Smooth muscle cell (in vitro differentiated cells): Measurements from ENCODE around the gene HLA-DMB. TPM values are rescaled to one million over a fixed set of nuclear protein-coding genes. Genes with fewer than 3 reads are reported as not detected.
A peak's percentile ranks its signal among the peaks of the same experiment; 100 is the strongest.

Source experiments
- DNase-seq: peaks from one replicate; lab custom pipeline; 2025; ENCODE audit not compliant: unreplicated experiment; lab: John Stamatoyannopoulos, UW
- H2AFZ ChIP-seq: fragments of 200-600 bp; sonication (generic); 2 replicates; pipeline ENCODE4 v1.6.0; 2016; ENCODE audit warnings: antibody characterized with exemption, low read depth, mild to moderate bottlenecking
- H3F3A ChIP-seq: fragments of 200-600 bp; sonication (generic); 2 replicates; pipeline ENCODE4 v1.6.0; 2017; ENCODE audit warnings: antibody characterized with exemption, low read depth
- H3K27ac ChIP-seq: fragments of 200-600 bp; sonication (generic); 2 replicates; pipeline ENCODE4 v1.5.1; 2016; ENCODE audit warnings: low read depth, mild to moderate bottlenecking
- H3K27me3 ChIP-seq: fragments of 200-600 bp; sonication (generic); 2 replicates; pipeline ENCODE4 v1.6.1; 2016; ENCODE audit warnings: low read depth, mild to moderate bottlenecking
- H3K36me3 ChIP-seq: fragments of 200-600 bp; sonication (generic); 2 replicates; pipeline ENCODE4 v1.5.1; 2016; ENCODE audit warnings: low read depth
- H3K4me1 ChIP-seq: fragments of 200-600 bp; sonication (generic); 2 replicates; pipeline ENCODE4 v1.5.1; 2016; ENCODE audit warnings: low read depth
- H3K4me2 ChIP-seq: fragments of 200-600 bp; sonication (generic); 2 replicates; pipeline ENCODE4 v1.6.0; 2016; ENCODE audit warnings: mild to moderate bottlenecking
- H3K4me3 ChIP-seq: fragments of 200-600 bp; sonication (generic); 2 replicates; pipeline ENCODE4 v1.5.1; 2016; ENCODE audit warnings: mild to moderate bottlenecking
- H3K79me2 ChIP-seq: fragments of 200-600 bp; sonication (generic); 2 replicates; pipeline ENCODE4 v1.6.0; 2016; ENCODE audit warnings: low read depth, mild to moderate bottlenecking
- H3K9ac ChIP-seq: fragments of 200-600 bp; sonication (generic); 2 replicates; pipeline ENCODE4 v1.6.0; 2016; ENCODE audit warnings: low read depth
- H3K9me3 ChIP-seq: fragments of 200-600 bp; sonication (generic); replicated peaks from 2 replicates; pipeline ENCODE4 v1.5.1; 2016; ENCODE audit warnings: low read depth
- H4K20me1 ChIP-seq: fragments of 200-600 bp; sonication (generic); 2 replicates; pipeline ENCODE4 v1.6.0; 2016; ENCODE audit warnings: low read depth
- WGBS: methylation state at CpG from one replicate; pipeline ENCODE4 v1.1.7; 2016; ENCODE audit warnings: low lambda C conversion rate; 5-methylcytosine and 5-hydroxymethylcytosine counted together
- polyA plus RNA-seq: library from polyadenylated mRNA; unstranded; fragments of >200 nt; fragmentation: Nextera tagmentation; extraction: Ambion mirVana; gene quantifications from 2 replicates; pipeline ENCODE4 v1.2.1, GENCODE V29; 2016
- total RNA-seq: library from RNA; depleted of rRNA; stranded (reverse); fragments of >200 nt; gene quantifications from 2 replicates; pipeline ENCODE4 v1.2.3, GENCODE V29; 2014
- TF ChIP-seq, protein P1 (sequence below): fragments of 200-600 bp; sonication (generic); IDR thresholded peaks from 2 replicates; pipeline ENCODE4 v1.5.1; 2017; ENCODE audit warnings: borderline replicate concordance, mild to moderate bottlenecking, antibody characterized with exemption; ENCODE audit not compliant: insufficient read depth, poor library complexity, severe bottlenecking

The HLA-DMB gene
- total and polyA plus RNA-seq, 2 experiments from 2014 or later, result not detected

DNA sequence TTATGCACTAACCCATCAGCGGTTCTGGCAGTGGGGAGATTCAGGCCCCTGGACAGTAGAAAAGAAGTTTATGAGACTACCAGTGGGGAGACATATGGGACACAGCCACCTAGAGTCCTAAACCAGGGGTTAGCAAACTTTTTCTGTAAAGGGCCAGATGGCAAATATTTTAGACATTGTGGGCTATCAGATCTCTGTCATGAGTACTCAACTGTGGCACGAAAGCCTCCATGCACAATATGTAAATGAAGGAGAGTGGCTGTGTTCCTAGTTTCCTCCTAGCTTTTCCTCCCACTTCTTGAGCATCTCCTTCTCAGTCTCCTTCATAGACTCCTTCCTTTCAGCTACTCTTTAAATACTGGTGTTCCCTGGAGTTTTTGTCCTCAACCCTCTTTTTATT lies 15.3 kb upstream of the HLA-DMB start:
- Histone ChIP-seq H3K4me3 (no peak overlapping the region), H3K27ac (no peak overlapping the region), H4K20me1 (peaks cover 7% of the 10 kb centered on the region), H3K9me3 (no peaks in the 10 kb centered on the region), H3K4me2 (no peak overlapping the region), H3K79me2 (peaks cover 5% of the 10 kb centered on the region), H2AFZ (no peak overlapping the region), H3K9ac (no peak overlapping the region), H3K27me3 (no peaks in the 10 kb centered on the region), H3F3A (no peaks in the 10 kb centered on the region), H3K4me1 (no peaks in the 10 kb centered on the region), H3K36me3 (no peaks in the 10 kb centered on the region)
- TF ChIP-seq, protein P1, sequence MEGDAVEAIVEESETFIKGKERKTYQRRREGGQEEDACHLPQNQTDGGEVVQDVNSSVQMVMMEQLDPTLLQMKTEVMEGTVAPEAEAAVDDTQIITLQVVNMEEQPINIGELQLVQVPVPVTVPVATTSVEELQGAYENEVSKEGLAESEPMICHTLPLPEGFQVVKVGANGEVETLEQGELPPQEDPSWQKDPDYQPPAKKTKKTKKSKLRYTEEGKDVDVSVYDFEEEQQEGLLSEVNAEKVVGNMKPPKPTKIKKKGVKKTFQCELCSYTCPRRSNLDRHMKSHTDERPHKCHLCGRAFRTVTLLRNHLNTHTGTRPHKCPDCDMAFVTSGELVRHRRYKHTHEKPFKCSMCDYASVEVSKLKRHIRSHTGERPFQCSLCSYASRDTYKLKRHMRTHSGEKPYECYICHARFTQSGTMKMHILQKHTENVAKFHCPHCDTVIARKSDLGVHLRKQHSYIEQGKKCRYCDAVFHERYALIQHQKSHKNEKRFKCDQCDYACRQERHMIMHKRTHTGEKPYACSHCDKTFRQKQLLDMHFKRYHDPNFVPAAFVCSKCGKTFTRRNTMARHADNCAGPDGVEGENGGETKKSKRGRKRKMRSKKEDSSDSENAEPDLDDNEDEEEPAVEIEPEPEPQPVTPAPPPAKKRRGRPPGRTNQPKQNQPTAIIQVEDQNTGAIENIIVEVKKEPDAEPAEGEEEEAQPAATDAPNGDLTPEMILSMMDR, result no peak
- DNase-seq, result no peak
- 70% methylated on average over 2 of the region's 2 CpGs for WGBS

DNA sequence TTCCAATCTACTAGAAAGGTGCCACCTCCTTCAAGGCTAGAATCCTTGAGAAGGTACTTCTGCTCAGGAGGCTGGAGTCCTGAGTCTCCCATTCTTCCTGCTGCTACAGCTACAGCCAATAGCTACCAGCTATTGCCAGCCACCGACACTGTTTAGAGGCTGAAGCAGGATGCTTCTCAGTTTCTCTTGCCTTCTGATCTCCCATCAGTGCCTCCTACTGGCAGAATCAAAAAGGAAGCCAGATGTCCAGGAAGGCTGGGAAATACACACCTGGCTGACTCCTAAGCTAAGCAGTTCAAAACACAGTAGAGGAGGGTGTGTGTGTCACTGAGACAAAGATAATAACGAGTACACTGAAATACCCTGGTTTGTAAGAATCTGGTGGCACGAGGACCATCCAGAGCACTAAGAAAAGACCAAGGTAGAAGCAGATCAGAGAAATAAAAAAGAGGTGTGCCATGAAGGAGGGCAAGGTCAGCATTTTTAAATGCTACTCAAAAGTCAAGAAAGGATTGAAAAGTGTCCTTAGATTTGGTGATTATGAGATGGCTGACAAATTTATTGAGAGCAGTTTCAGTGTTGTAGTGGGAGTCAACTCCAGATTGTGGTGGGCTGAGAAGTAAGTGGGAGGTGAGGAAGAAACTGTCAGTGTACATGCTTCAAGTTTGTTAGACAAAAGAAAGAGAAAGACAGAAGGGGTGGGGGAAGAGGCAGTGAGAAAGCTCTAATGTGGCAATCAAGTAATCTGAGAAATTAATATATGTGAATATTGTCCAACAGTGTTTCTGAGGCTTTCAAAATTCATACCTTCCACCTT lies 14.4 kb upstream of the HLA-DMB start:
- no peaks in the 10 kb centered on the region for H3K36me3 ChIP-seq
- 44% methylated on average over 3 of the region's 3 CpGs for WGBS
- no peak overlapping the region for H2AFZ ChIP-seq
- H3K9me3 ChIP-seq, result no peaks in the 10 kb centered on the region
- H3K9ac ChIP-seq, result no peak overlapping the region
- H3F3A ChIP-seq, result no peaks in the 10 kb centered on the region
- DNase-seq, result no peak
- no peaks in the 10 kb centered on the region for H3K4me1 ChIP-seq
- no peak overlapping the region for H3K27ac ChIP-seq
- H3K79me2 ChIP-seq, result no peaks in the 10 kb centered on the region
- H4K20me1 ChIP-seq, result no peaks in the 10 kb centered on the region
- no peaks in the 10 kb centered on the region for H3K27me3 ChIP-seq
- TF ChIP-seq, protein P1, result peak; percentile 20
- no peak overlapping the region for H3K4me3 ChIP-seq
- H3K4me2 ChIP-seq, result no peak overlapping the region

DNA sequence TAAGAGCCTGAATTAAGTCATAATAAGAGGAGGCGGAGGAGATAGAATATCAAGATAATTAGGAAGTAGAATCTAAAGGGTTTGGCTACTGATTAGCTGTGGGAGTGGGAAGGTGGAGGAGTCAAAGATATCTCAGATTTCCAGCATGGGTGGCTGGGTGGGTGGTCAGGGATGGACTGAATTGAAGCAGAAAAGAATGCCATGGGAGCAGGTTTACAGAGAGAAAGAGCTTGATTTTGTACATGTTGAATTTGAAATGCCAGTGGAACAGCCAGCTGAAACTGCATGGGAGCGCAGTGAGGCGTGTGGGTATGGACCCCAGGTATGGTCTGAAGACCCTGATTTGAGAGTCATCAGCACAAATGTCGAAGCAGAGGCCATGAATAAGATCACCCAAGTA lies 13.4 kb upstream of the HLA-DMB start:
- no peak for DNase-seq
- H3K4me3 ChIP-seq, result no peak overlapping the region
- H4K20me1 ChIP-seq, result no peaks in the 10 kb centered on the region
- no peaks in the 10 kb centered on the region for H3F3A ChIP-seq
- WGBS, result 71% methylated on average over 4 of the region's 4 CpGs
- TF ChIP-seq, protein P1, result no peak
- H3K9me3 ChIP-seq, result no peaks in the 10 kb centered on the region
- H3K4me2 ChIP-seq, result no peak overlapping the region
- no peaks in the 10 kb centered on the region for H3K27me3 ChIP-seq
- H3K36me3 ChIP-seq, result no peaks in the 10 kb centered on the region
- H3K27ac ChIP-seq, result no peak overlapping the region
- no peak overlapping the region for H2AFZ ChIP-seq
- H3K4me1 ChIP-seq, result no peaks in the 10 kb centered on the region
- H3K9ac ChIP-seq, result no peak overlapping the region
- no peaks in the 10 kb centered on the region for H3K79me2 ChIP-seq

DNA sequence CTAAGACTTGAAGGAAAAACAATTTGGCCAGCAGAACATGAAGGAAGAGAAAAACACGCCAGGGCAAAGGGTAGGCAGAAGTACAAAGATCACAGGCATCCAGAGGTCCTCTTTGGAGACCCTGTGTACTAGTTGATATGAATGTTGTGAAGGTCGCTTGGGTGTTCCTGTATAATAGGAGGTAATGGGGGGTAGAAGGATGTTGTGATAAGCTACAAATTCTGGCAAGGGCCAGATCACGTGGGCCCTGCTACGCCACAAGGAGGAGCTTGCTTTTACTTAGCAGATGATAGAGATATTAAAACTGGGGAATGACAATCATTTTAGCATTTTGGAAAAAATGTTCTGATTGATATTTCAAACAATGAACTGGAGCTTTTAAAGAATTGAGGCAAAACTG lies 12.9 kb upstream of the HLA-DMB start:
- no peaks in the 10 kb centered on the region for H3F3A ChIP-seq
- H3K27ac ChIP-seq, result no peak overlapping the region
- H2AFZ ChIP-seq, result no peak overlapping the region
- no peaks in the 10 kb centered on the region for H3K27me3 ChIP-seq
- no peaks in the 10 kb centered on the region for H3K79me2 ChIP-seq
- H3K36me3 ChIP-seq, result no peaks in the 10 kb centered on the region
- no peak for DNase-seq
- H4K20me1 ChIP-seq, result no peaks in the 10 kb centered on the region
- H3K9me3 ChIP-seq, result no peaks in the 10 kb centered on the region
- no peak overlapping the region for H3K4me2 ChIP-seq
- H3K4me3 ChIP-seq, result no peak overlapping the region
- H3K9ac ChIP-seq, result no peak overlapping the region
- WGBS, result 87% methylated on average over 4 of the region's 4 CpGs
- H3K4me1 ChIP-seq, result no peaks in the 10 kb centered on the region
- TF ChIP-seq, protein P1, result no peak
